ENCODE results near the gene SETD1A. TPM values are rescaled to one million over a fixed set of nuclear protein-coding genes. Genes with fewer than 3 reads are reported as not detected.

Gene SETD1A
- total and polyA plus RNA-seq, 2 of the 8 experiments (the other 6 are each of a cell fraction or from before 2014, with no cell fraction given): 4.8 to 29.0 TPM

DNA sequence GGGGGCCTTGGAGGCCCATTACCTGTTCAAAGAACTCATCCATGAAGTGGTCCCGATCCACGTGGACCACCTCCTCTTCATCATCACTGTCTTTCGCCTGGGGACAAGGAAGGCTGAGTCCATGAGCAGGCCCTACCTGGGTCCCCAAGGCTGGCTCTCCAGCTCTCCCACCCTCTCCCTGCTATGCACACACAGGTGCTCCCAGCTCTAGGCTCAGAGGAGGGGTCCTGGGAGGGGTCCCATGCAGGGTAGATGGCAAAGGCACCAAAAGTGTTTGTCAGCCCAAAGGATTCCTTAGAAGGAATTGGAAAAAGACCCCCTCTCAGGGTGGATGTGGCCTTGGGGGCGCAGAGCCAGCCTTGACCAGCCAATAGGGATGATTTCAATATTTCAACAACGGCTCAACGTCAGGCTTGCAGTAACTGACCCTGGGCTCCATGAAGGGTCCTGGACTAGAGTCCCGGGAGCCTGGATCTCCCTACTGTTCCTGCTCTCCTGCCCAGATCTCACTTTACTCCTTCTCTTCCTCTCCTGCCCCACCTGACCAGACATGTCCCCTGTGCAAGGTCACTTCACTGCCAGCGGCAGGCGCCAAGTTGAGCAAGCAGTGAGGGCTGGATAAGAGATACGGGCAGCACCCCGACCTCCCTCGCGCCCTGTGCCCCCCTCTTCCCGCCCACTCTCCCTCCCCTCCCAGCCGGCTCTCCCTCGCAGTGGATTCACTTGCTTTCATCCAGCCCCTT is 44.1 kb downstream of the SETD1A start:
- Histone ChIP-seq H4K20me1 (replicated peaks in 1 of 2; ENCODE audit: control insufficient read depth in 1 of 2, insufficient read depth in 2 of 2, low read length in 2 of 2) (peaks cover 0 to 2% of the 10 kb centered on the region in 2 experiments), H3K79me2 (ENCODE audit: control insufficient read depth in 1 of 2, insufficient read depth in 2 of 2, low read length in 2 of 2) (no peaks in the 10 kb centered on the region), H3K36me3 (ENCODE audit: control insufficient read depth in 2 of 4, insufficient read depth in 4 of 4, low read length in 3 of 4) (no peaks in the 10 kb centered on the region), H3K18ac (ENCODE audit: extremely low read depth, low read length) (no peak overlapping the region), H3K9me3 (ENCODE audit: insufficient read depth in 2 of 2, low read depth in 1 of 2, low read length in 1 of 2) (no peaks in the 10 kb centered on the region), H4K8ac (ENCODE audit: extremely low read depth, insufficient read depth, low read length) (peak overlapping the region; percentile 31; the same call in 1 of the 2 replicates), H3K4me3 (ENCODE audit: extremely low read depth in 1 of 4, insufficient read depth in 2 of 4, low read depth in 3 of 4, low read length in 4 of 4) (no peak overlapping the region), H3K14ac (ENCODE audit: insufficient read length) (no peak overlapping the region), H3K4me2 (ENCODE audit: insufficient read depth in 1 of 2, low read depth in 2 of 2, low read length in 2 of 2) (no peak overlapping the region), H4K91ac (replicated peaks; ENCODE audit: insufficient read length, low read length) (no peak overlapping the region), H3K9ac (replicated peaks in 1 of 4; ENCODE audit: extremely low read depth in 1 of 4, low read depth in 3 of 4, low read length in 3 of 4) (no peak overlapping the region), H3K4ac (replicated peaks; ENCODE audit: insufficient read length, low read depth, low read length) (no peak overlapping the region), H3K79me1 (ENCODE audit: low read depth, low read length) (0 out of 2 replicates have a peak, but pooled peaks cover 8% of the 10 kb centered on the region), H2BK12ac (ENCODE audit: low read depth, low read length) (no peak overlapping the region), H2BK20ac (ENCODE audit: low read length) (no peak overlapping the region), H3K23ac (ENCODE audit: insufficient read length) (no peak overlapping the region), H3K23me2 (ENCODE audit: low read depth, low read length) (peaks cover 9% of the 10 kb centered on the region; the same call in 1 of the 2 replicates), H2BK5ac (ENCODE audit: low read depth, low read length) (no peak overlapping the region), H2BK15ac (ENCODE audit: low read length) (no peak overlapping the region), H2AFZ (ENCODE audit: low read length) (no peak overlapping the region), H3K4me1 (replicated peaks in 1 of 4; ENCODE audit: control insufficient read depth in 3 of 4, insufficient read depth in 4 of 4, low read length in 3 of 4) (peaks cover 0 to 10% (median 6%) of the 10 kb centered on the region in 4 experiments; a peak in 5 of 7 replicates), H2BK120ac (replicated peaks; ENCODE audit: low read depth, low read length) (no peak overlapping the region), H3K27ac (ENCODE audit: low read depth, low read length) (no peak overlapping the region), H3K56ac (replicated peaks; ENCODE audit: insufficient read length, low read depth, low read length) (no peak overlapping the region), H4K5ac (ENCODE audit: insufficient read length, low read depth, low read length) (no peak overlapping the region), H3K27me3 (replicated peaks in 1 of 4; ENCODE audit: control insufficient read depth in 3 of 4, extremely low read depth in 1 of 4, insufficient read depth in 3 of 4, low read length in 3 of 4) (no peaks in the 10 kb centered on the region; a peak in 1 of 7 replicates), H2AK5ac (ENCODE audit: low read depth, low read length) (no peak overlapping the region)
- TF ChIP-seq BRCA1 (IDR thresholded peaks at IDR 0.05; ENCODE audit: low read depth, low read length): no peak
- TF ChIP-seq CEBPB (IDR thresholded peaks at IDR 0.05; ENCODE audit: low read depth, low read length): no peak
- no peak for TF ChIP-seq SP1 (IDR thresholded peaks at IDR 0.05; ENCODE audit: low read depth, low read length)
- TF ChIP-seq CHD2 (IDR thresholded peaks at IDR 0.05; ENCODE audit: low read length): no peak
- TF ChIP-seq RFX5 (IDR thresholded peaks at IDR 0.05; ENCODE audit: borderline replicate concordance, low read depth, low read length): no peak
- CTCF ChIA-PET (ENCODE audit: partially characterized antibody): interaction anchor here (1.0 to 2.5 kb wide), 6 partner anchors 14 to 442 kb away, joined by 4 to 12 read pairs (median 6); partner anchors contain the start of gene HSD3B7
- POLR2A ChIA-PET (ENCODE audit: partially characterized antibody): interaction anchor here (0.6 to 3.0 kb wide), 5 partner anchors 16 to 200 kb away, joined by 4 to 14 read pairs (median 4); partner anchors contain the start of gene HSD3B7
- DNase-seq (ENCODE audit: low read depth in 1 of 2, low spot score in 2 of 2) (no peak), FAIRE-seq (no peak)
- 92% methylated on average over 11 of the region's 16 CpGs; no CpG with 5 or more reads in 1 of the 2 experiments for WGBS, 2 experiments (ENCODE audit: extremely low coverage in 1 of 2, insufficient coverage in 1 of 2, insufficient read length in 1 of 2, insufficient replicate concordance in 2 of 2, low coverage in 1 of 2, low lambda C conversion rate in 2 of 2, missing lambda C conversion rate in 1 of 2)

All from H1 (cell line).